Suprapubic skin (tissue), 4 donors: ENCODE data around the gene MUC4.

Source experiments
- CTCF ChIP-seq, 2 donors: fragments of 200-600 bp in 1 of 2; fragments of 450-650 bp in 1 of 2; sonication (generic) in 1 of 2; IDR thresholded peaks; one replicate each; pipeline ENCODE4 v1.5.1; 2016 to 2019; ENCODE audit warnings: antibody characterized with exemption in 2 of 2, mild to moderate bottlenecking in 1 of 2, moderate library complexity in 1 of 2
- EP300 ChIP-seq: sonication (generic); formaldehyde crosslinking; IDR thresholded peaks from one replicate; pipeline ENCODE4 v1.6.1; 2017; ENCODE audit warnings: antibody characterized with exemption
- POLR2A ChIP-seq, 2 donors: fragments of 450-650 bp; IDR thresholded peaks; one replicate each; pipeline ENCODE4 v1.6.1; 2017; ENCODE audit warnings: antibody characterized with exemption in 2 of 2, mild to moderate bottlenecking in 2 of 2, moderate library complexity in 2 of 2
- POLR2AphosphoS5 ChIP-seq, 3 donors: sonication (generic); formaldehyde crosslinking; IDR thresholded peaks; one replicate each; pipeline ENCODE4 v1.6.1; 2017; ENCODE audit warnings: antibody characterized with exemption in 3 of 3

- TF ChIP-seq CTCF (IDR thresholded peaks at IDR 0.05): no peak
- TF ChIP-seq EP300: no peak
- no peak for TF ChIP-seq POLR2A (IDR thresholded peaks at IDR 0.05)
- no peak for TF ChIP-seq POLR2AphosphoS5 (IDR thresholded peaks at IDR 0.05)
Observed at GRCh38 chr3:195823280-195823679, 11.6 kb upstream of the MUC4 start.
